H1 (cell line): ENCODE data around the gene ZNF689. TPM values are rescaled to one million over a fixed set of nuclear protein-coding genes. Genes with fewer than 3 reads are reported as not detected.

ENCODE experiments used
- CHD2 ChIP-seq: IDR thresholded peaks from 2 replicates; pipeline ENCODE4 v1.6.1; 2012; ENCODE audit warnings: low read length, improper control_type of control experiment
- polyA plus RNA-seq, 7 experiments: library from polyadenylated mRNA; depleted of rRNA in 3 of 7; stranded (reverse) in 5 of 7; unstranded in 2 of 7; fragments of >200 nt in 5 of 7; fragments of 200-250 nt in 2 of 7; gene quantifications; 1 replicate in 5 of 7; 2 replicates in 1 of 7; 4 replicates in 1 of 7; pipeline versions ENCODE4 v1.2.1 to v1.2.3, GENCODE V29; 2011 to 2013; ENCODE audit warnings: missing spikeins in 2 of 7, mixed read lengths in 2 of 7
- total RNA-seq: library from RNA; stranded (reverse); fragmentation: NEBNext Ultra II Directional; extraction: Animal tissue kit (Norgen Biotek cat#: 25700); gene quantifications from 2 replicates; pipeline ENCODE4 v1.2.1, GENCODE V29; 2021
- TF ChIP-seq, protein P1 (sequence below), 3 experiments: IDR thresholded peaks; 1 replicate in 2 of 3; 2 replicates in 1 of 3; pipeline versions ENCODE4 v1.5.1 to v1.6.1; 2011; ENCODE audit warnings: low read length in 3 of 3, mild to moderate bottlenecking in 3 of 3, inconsistent platforms in 2 of 3, low read depth in 1 of 3, moderate library complexity in 1 of 3; ENCODE audit not compliant: insufficient read depth in 1 of 3; ENCODE audit errors: control extremely low read depth in 1 of 3

ZNF689 gene
- total and polyA plus RNA-seq, 2 of the 8 experiments (the other 6 are each of a cell fraction or from before 2014, with no cell fraction given): 14.3 to 15.3 TPM

DNA sequence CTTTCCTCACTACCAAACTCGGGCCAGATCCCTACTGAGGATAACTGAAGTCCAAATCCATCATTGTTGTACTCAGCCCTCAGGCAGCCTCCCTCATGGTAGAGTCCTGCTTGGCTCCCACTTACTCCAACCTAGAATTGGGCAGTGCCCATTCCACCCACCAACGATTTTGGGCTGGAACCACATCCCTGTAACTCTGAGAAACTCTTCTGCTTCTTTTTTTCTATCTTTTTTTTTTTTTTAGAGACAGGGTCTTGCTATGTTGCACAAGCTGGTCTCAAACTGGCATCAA is 41.8 kb upstream of the ZNF689 start (continued):
- TF ChIP-seq, protein P1, sequence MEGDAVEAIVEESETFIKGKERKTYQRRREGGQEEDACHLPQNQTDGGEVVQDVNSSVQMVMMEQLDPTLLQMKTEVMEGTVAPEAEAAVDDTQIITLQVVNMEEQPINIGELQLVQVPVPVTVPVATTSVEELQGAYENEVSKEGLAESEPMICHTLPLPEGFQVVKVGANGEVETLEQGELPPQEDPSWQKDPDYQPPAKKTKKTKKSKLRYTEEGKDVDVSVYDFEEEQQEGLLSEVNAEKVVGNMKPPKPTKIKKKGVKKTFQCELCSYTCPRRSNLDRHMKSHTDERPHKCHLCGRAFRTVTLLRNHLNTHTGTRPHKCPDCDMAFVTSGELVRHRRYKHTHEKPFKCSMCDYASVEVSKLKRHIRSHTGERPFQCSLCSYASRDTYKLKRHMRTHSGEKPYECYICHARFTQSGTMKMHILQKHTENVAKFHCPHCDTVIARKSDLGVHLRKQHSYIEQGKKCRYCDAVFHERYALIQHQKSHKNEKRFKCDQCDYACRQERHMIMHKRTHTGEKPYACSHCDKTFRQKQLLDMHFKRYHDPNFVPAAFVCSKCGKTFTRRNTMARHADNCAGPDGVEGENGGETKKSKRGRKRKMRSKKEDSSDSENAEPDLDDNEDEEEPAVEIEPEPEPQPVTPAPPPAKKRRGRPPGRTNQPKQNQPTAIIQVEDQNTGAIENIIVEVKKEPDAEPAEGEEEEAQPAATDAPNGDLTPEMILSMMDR (IDR thresholded peaks at IDR 0.05; ENCODE audit: control extremely low read depth in 1 of 3, insufficient read depth in 1 of 3, low read depth in 1 of 3, low read length in 3 of 3): no peak
- TF ChIP-seq CHD2: no peak
- TF ChIP-seq, all 59 proteins: peak for 0
